ENCODE results near the gene ZNF230. TPM values are rescaled to one million over a fixed set of nuclear protein-coding genes. Genes with fewer than 3 reads are reported as not detected.

ZNF230 gene
- total and polyA plus RNA-seq, 2 donors (not counting 3 experiments of a cell fraction or from before 2014, with no cell fraction given) = 1.4 to 2.9 TPM

DNA sequence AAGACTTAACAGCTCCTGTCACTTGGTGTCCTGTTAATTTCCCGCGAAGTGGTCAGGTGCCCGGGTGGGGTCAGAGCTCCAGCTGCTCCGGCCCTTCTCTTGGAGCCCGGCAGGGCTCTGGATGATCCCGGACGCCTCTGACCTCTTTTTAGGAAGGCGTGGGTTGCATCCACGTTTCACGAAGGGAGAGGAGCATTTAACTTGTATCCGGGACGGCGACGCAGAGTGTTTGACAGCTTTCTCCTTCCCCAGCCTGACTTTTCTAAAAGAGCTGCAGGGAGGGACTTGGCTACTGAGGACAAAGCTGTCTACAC lies 18.1 kb upstream of the ZNF230 start:
- Histone ChIP-seq H3K36me3 (ENCODE audit: control insufficient read depth in 2 of 2, extremely low read depth in 1 of 2, insufficient read depth in 2 of 2, low read length in 2 of 2) (no peaks in the 10 kb centered on the region), H3K4me1 (ENCODE audit: control insufficient read depth, extremely low read depth, insufficient read depth, low read length) (peaks cover 6% of the 10 kb centered on the region), H3K9me3 (replicated peaks; ENCODE audit: control insufficient read depth, insufficient read depth, low read length) (no peaks in the 10 kb centered on the region), H3K4me2 (ENCODE audit: insufficient read depth, low read length) (peak overlapping the region; percentile 87), H4K20me1 (replicated peaks; ENCODE audit: control insufficient read depth, extremely low read depth, insufficient read depth, low read length) (no peaks in the 10 kb centered on the region), H3K9ac (replicated peaks; ENCODE audit: extremely low read depth, insufficient read depth, low read length) (peak overlapping the region; percentile 55), H3K4me3 (replicated peaks in 1 of 3; ENCODE audit: insufficient read depth in 1 of 3, low read depth in 1 of 3, low read length in 3 of 3) (peak overlapping the region; percentile 32 to 75 (median 68)), H2AFZ (ENCODE audit: low read depth, low read length) (peak overlapping the region; percentile 56), H3K79me2 (ENCODE audit: control insufficient read depth, insufficient read depth, low read length) (peaks cover 4% of the 10 kb centered on the region), H3K9me1 (replicated peaks; ENCODE audit: control insufficient read depth, extremely low read depth, insufficient read depth, low read length) (no peaks in the 10 kb centered on the region), H3K27ac (ENCODE audit: insufficient read depth, low read depth, low read length) (peak overlapping the region; percentile 23), H3K27me3 (ENCODE audit: control insufficient read depth in 2 of 2, insufficient read depth in 2 of 2, low read length in 2 of 2) (no peaks in the 10 kb centered on the region)
- TF ChIP-seq FOS (IDR thresholded peaks at IDR 0.05; ENCODE audit: borderline replicate concordance, insufficient read depth, low read length) (no peak), EZH2 (IDR thresholded peaks at IDR 0.05; ENCODE audit: borderline replicate concordance, low read depth, low read length, severe bottlenecking) (no peak)
- TF ChIP-seq, protein P1, sequence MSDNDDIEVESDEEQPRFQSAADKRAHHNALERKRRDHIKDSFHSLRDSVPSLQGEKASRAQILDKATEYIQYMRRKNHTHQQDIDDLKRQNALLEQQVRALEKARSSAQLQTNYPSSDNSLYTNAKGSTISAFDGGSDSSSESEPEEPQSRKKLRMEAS (IDR thresholded peaks at IDR 0.05; ENCODE audit: insufficient read depth, insufficient read length) = no peak
- DNase-seq (ENCODE audit: low read depth, low spot score) = no peak
- no peak for FAIRE-seq
- BruUV-seq (replicated peaks) = TSS peak; percentile 47
- dilution Hi-C loops (cut with MboI; ENCODE audit: extremely low pct_ligation_motif_present, low sequenced_read_pairs) (no loop called here), intact Hi-C loops (cut with micrococcal nuclease) (loop anchor here (1.0 to 5.0 kb wide), 8 partner anchors 18 to 372 kb away; partner anchors contain the start of genes ZNF112, ZNF221, ZNF223 and ZNF225)
- CTCF ChIA-PET = interaction anchor here (1.3 kb wide), 1 partner anchor 34 kb away, joined by 4 read pairs; the partner anchor contains the start of gene ZNF221
- POLR2A ChIA-PET = interaction anchor here (0.7 kb wide), 1 partner anchor 17 kb away, joined by 3 read pairs; no protein-coding TSS in a partner anchor

DNA sequence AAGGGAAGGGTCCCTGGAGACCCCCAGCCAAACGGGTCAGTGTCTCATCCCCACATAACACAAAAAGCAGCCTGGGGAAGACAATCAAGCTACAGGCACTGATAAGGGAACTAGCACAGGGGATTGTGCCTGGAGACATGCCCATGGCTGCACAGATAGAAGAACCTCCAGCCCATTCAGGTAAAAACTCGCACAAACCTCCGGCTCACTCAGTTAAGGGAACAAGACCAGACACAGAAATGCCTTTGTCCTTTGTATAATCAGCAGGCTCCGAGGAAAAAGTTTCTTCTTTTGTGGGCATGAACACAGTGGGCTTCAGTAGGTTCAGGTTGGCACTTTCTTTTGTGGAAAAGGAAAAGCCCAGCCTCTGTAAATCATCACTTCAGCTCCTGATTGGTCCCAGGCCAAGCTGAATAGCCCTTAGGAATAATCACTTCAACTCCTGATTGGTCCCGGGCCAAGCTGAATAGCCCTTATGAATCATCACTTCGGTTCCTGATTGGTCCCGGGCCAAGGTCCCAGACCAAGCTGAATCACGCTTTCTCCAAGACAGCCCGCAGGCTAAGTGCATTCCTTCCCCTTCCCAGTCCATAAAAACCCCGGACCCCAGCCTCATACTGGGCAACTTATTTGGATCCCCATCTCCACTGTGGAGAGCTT lies 5.0 kb upstream of the ZNF230 start:
- H3K9ac ChIP-seq (replicated peaks; ENCODE audit: extremely low read depth, insufficient read depth, low read length) = no peak overlapping the region
- TF ChIP-seq POLR2A (IDR thresholded peaks at IDR 0.05; ENCODE audit: low read depth, low read length) = no peak
- no peak for TF ChIP-seq FOS (IDR thresholded peaks at IDR 0.05; ENCODE audit: borderline replicate concordance, insufficient read depth, low read length)
- TF ChIP-seq, protein P1 (IDR thresholded peaks at IDR 0.05; ENCODE audit: insufficient read depth, insufficient read length) = no peak
- TF ChIP-seq EZH2 (IDR thresholded peaks at IDR 0.05; ENCODE audit: borderline replicate concordance, low read depth, low read length, severe bottlenecking) = no peak
- no peak for TF ChIP-seq JUN (IDR thresholded peaks at IDR 0.05; ENCODE audit: borderline replicate concordance, insufficient read depth, insufficient read length, low read depth)
- TF ChIP-seq, protein P2, sequence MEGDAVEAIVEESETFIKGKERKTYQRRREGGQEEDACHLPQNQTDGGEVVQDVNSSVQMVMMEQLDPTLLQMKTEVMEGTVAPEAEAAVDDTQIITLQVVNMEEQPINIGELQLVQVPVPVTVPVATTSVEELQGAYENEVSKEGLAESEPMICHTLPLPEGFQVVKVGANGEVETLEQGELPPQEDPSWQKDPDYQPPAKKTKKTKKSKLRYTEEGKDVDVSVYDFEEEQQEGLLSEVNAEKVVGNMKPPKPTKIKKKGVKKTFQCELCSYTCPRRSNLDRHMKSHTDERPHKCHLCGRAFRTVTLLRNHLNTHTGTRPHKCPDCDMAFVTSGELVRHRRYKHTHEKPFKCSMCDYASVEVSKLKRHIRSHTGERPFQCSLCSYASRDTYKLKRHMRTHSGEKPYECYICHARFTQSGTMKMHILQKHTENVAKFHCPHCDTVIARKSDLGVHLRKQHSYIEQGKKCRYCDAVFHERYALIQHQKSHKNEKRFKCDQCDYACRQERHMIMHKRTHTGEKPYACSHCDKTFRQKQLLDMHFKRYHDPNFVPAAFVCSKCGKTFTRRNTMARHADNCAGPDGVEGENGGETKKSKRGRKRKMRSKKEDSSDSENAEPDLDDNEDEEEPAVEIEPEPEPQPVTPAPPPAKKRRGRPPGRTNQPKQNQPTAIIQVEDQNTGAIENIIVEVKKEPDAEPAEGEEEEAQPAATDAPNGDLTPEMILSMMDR (IDR thresholded peaks at IDR 0.05; ENCODE audit: extremely low read depth in 1 of 2, insufficient read depth in 1 of 2, low read depth in 1 of 2, low read length in 2 of 2) = no peak
- H3K27me3 ChIP-seq (ENCODE audit: control insufficient read depth in 2 of 2, insufficient read depth in 2 of 2, low read length in 2 of 2) = no peaks in the 10 kb centered on the region
- H4K20me1 ChIP-seq (replicated peaks; ENCODE audit: control insufficient read depth, extremely low read depth, insufficient read depth, low read length) = no peaks in the 10 kb centered on the region
- no peak overlapping the region for H3K27ac ChIP-seq (ENCODE audit: insufficient read depth, low read depth, low read length)
- peaks cover 0 to under 1% of the 10 kb centered on the region in 2 experiments for H3K36me3 ChIP-seq (ENCODE audit: control insufficient read depth in 2 of 2, extremely low read depth in 1 of 2, insufficient read depth in 2 of 2, low read length in 2 of 2)
- no peaks in the 10 kb centered on the region for H3K9me3 ChIP-seq (replicated peaks; ENCODE audit: control insufficient read depth, insufficient read depth, low read length)
- intact Hi-C loops (cut with micrococcal nuclease) (no loop called here), dilution Hi-C loops (cut with MboI; ENCODE audit: extremely low pct_ligation_motif_present, low sequenced_read_pairs) (no loop called here)
- DNase-seq (ENCODE audit: low read depth, low spot score) (no peak), FAIRE-seq (no peak)
- no peaks in the 10 kb centered on the region for H3K79me2 ChIP-seq (ENCODE audit: control insufficient read depth, insufficient read depth, low read length)
- H3K4me3 ChIP-seq (replicated peaks in 1 of 3; ENCODE audit: insufficient read depth in 1 of 3, low read depth in 1 of 3, low read length in 3 of 3) = no peak overlapping the region
- CTCF ChIA-PET = no interaction called here
- H3K9me1 ChIP-seq (replicated peaks; ENCODE audit: control insufficient read depth, extremely low read depth, insufficient read depth, low read length) = no peaks in the 10 kb centered on the region
- POLR2A ChIA-PET = no interaction called here
- H3K4me2 ChIP-seq (ENCODE audit: insufficient read depth, low read length) = no peak overlapping the region
- H2AFZ ChIP-seq (ENCODE audit: low read depth, low read length) = no peak overlapping the region
- no TSS peak for BruUV-seq (replicated peaks)
- peaks cover 6% of the 10 kb centered on the region for H3K4me1 ChIP-seq (ENCODE audit: control insufficient read depth, extremely low read depth, insufficient read depth, low read length)

All from endothelial cell of umbilical vein (primary cell).